ENCODE data around the gene CDK3.

CDK3 gene

GRCh38 chr17:75975757-75976174 is 24.9 kb upstream of the CDK3 start:
- Histone ChIP-seq H3K9me3 (ENCODE audit: control insufficient read depth in 2 of 2, low read length in 2 of 2) (no peaks in the 10 kb centered on the region), H3K9ac (ENCODE audit: low read depth in 1 of 2, low read length in 2 of 2) (peak overlapping the region in 1 of 2 donors; percentile 62), H3K27ac (ENCODE audit: low read depth in 2 of 2, low read length in 2 of 2) (peak overlapping the region; percentile 54 to 82), H3K27me3 (ENCODE audit: control insufficient read depth in 2 of 2, insufficient read depth in 2 of 2, low read length in 2 of 2) (no peaks in the 10 kb centered on the region), H3K4me1 (ENCODE audit: control insufficient read depth in 2 of 2, insufficient read depth in 2 of 2, low read length in 2 of 2) (peaks cover 28 to 29% of the 10 kb centered on the region in 2 donors), H3K4me3 (ENCODE audit: low read length in 2 of 2) (peak overlapping the region; percentile 35 to 37), H3K36me3 (ENCODE audit: control insufficient read depth in 2 of 2, insufficient read depth in 2 of 2, low read length in 2 of 2) (peaks cover 11% of the 10 kb centered on the region in 2 donors)

DNA sequence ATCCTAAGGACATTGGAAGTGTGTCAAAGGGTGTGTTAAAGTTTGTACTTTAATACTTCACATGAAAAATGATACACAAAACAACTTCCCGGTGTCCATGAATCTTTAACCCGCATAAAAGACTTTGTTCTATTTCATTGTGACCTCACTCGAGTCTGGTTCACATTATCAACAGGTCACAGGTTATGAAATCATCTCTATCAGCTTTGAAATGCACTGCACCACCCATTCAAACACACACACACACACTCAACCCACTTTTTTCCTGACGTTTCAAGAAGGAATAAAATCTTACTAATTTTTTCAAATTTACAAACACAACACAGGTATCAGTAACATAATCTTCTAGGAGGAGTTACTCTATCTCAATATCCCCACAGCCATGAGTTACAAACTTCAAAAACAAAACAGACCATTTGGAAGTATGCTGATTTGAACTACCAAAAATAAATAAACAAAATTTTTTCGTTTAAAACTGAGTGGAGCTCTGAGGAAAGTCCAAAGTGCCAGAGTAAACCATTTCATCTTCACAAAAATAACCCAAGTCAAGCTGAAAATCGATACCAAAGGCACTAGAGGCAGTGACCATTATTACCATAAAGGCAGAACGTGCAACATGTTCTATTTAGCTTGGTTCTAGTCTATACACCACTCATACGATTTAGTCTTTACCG is 24.3 kb upstream of the CDK3 start:
- no peaks in the 10 kb centered on the region for H3K9me3 ChIP-seq (ENCODE audit: control insufficient read depth in 2 of 2, low read length in 2 of 2)
- peaks cover 28 to 29% of the 10 kb centered on the region in 2 donors for H3K4me1 ChIP-seq (ENCODE audit: control insufficient read depth in 2 of 2, insufficient read depth in 2 of 2, low read length in 2 of 2)
- H3K36me3 ChIP-seq (ENCODE audit: control insufficient read depth in 2 of 2, insufficient read depth in 2 of 2, low read length in 2 of 2): peaks cover 10 to 11% of the 10 kb centered on the region in 2 donors
- H3K4me3 ChIP-seq (ENCODE audit: low read length in 2 of 2): peak overlapping the region; percentile 35 to 71
- H3K27ac ChIP-seq (ENCODE audit: low read depth in 2 of 2, low read length in 2 of 2): peak overlapping the region; percentile 74 to 82
- H3K9ac ChIP-seq (ENCODE audit: low read depth in 1 of 2, low read length in 2 of 2): peak overlapping the region; percentile 62 to 65
- H3K27me3 ChIP-seq (ENCODE audit: control insufficient read depth in 2 of 2, insufficient read depth in 2 of 2, low read length in 2 of 2): no peaks in the 10 kb centered on the region

GRCh38 chr17:75978938-75979704 is 21.5 kb upstream of the CDK3 start, which contains the start of the genes ACOX1 and TEN1:
Gene ACOX1 (minus strand): TSS chr17:75979166. CDS start chr17:75979073, 93 bp downstream.
Gene TEN1 (plus strand): TSS chr17:75979240. CDS start chr17:75986193, 6,953 bp downstream.
- no peaks in the 10 kb centered on the region for H3K27me3 ChIP-seq (ENCODE audit: control insufficient read depth in 2 of 2, insufficient read depth in 2 of 2, low read length in 2 of 2)
- peaks cover 0 to 2% of the 10 kb centered on the region in 2 donors for H3K36me3 ChIP-seq (ENCODE audit: control insufficient read depth in 2 of 2, insufficient read depth in 2 of 2, low read length in 2 of 2)
- H3K9me3 ChIP-seq (ENCODE audit: control insufficient read depth in 2 of 2, low read length in 2 of 2): no peaks in the 10 kb centered on the region
- peak within 1 kb of the TSS; percentile 96 to 97 for H3K4me3 ChIP-seq (ENCODE audit: low read length in 2 of 2)
- H3K9ac ChIP-seq (ENCODE audit: low read depth in 1 of 2, low read length in 2 of 2): peak within 1 kb of the TSS; percentile 97 to 99
- H3K4me1 ChIP-seq (ENCODE audit: control insufficient read depth in 2 of 2, insufficient read depth in 2 of 2, low read length in 2 of 2): peaks cover 31 to 36% of the 10 kb centered on the region in 2 donors
- H3K27ac ChIP-seq (ENCODE audit: low read depth in 2 of 2, low read length in 2 of 2): peak within 1 kb of the TSS; percentile 99

DNA sequence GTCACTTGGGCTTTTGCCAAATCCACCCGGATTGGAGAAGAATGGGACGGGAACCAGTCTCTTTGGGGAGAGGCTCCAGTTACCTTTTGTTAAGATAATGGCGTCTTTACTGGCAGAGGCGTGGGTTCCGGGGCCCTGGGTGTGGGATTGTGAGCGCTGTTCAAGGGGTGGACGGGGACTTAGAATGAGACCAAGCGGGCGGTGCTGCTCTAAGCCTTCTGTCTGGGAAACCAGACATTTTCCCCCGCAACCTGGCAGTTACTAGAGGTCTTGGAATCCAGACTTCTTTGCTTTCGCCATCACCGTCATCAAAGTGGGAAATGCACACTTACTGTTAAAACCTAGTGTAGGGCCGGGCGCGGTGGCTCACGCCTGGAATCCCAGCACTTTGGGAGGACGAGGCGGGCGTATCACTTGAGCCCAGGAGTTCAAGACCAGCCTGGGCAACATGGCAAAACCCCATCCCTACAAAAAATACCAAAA is 20.9 kb upstream of the CDK3 start:
- H3K4me3 ChIP-seq (ENCODE audit: low read length in 2 of 2): peak overlapping the region; percentile 96 to 97
- H3K27ac ChIP-seq (ENCODE audit: low read depth in 2 of 2, low read length in 2 of 2): peak overlapping the region; percentile 99
- peaks cover 33 to 35% of the 10 kb centered on the region in 2 donors for H3K4me1 ChIP-seq (ENCODE audit: control insufficient read depth in 2 of 2, insufficient read depth in 2 of 2, low read length in 2 of 2)
- no peaks in the 10 kb centered on the region for H3K9me3 ChIP-seq (ENCODE audit: control insufficient read depth in 2 of 2, low read length in 2 of 2)
- no peaks in the 10 kb centered on the region for H3K27me3 ChIP-seq (ENCODE audit: control insufficient read depth in 2 of 2, insufficient read depth in 2 of 2, low read length in 2 of 2)
- peaks cover 0 to 4% of the 10 kb centered on the region in 2 donors for H3K36me3 ChIP-seq (ENCODE audit: control insufficient read depth in 2 of 2, insufficient read depth in 2 of 2, low read length in 2 of 2)
- peak overlapping the region; percentile 97 to 98 for H3K9ac ChIP-seq (ENCODE audit: low read depth in 1 of 2, low read length in 2 of 2)

- Histone ChIP-seq H3K4me1 (ENCODE audit: control insufficient read depth in 2 of 2, insufficient read depth in 2 of 2, low read length in 2 of 2) (peaks cover 30 to 35% of the 10 kb centered on the region in 2 donors), H3K27ac (ENCODE audit: low read depth in 2 of 2, low read length in 2 of 2) (peak overlapping the region; percentile 99), H3K4me3 (ENCODE audit: low read length in 2 of 2) (peak overlapping the region; percentile 96 to 97), H3K36me3 (ENCODE audit: control insufficient read depth in 2 of 2, insufficient read depth in 2 of 2, low read length in 2 of 2) (peaks cover 0 to 2% of the 10 kb centered on the region in 2 donors), H3K9me3 (ENCODE audit: control insufficient read depth in 2 of 2, low read length in 2 of 2) (no peaks in the 10 kb centered on the region), H3K9ac (ENCODE audit: low read depth in 1 of 2, low read length in 2 of 2) (peak overlapping the region; percentile 97 to 98), H3K27me3 (ENCODE audit: control insufficient read depth in 2 of 2, insufficient read depth in 2 of 2, low read length in 2 of 2) (no peaks in the 10 kb centered on the region)
Measured at GRCh38 chr17:75980188-75981018, 20.3 kb upstream of the CDK3 start.

- H3K9ac ChIP-seq (ENCODE audit: low read depth in 1 of 2, low read length in 2 of 2): no peak overlapping the region
- H3K27me3 ChIP-seq (ENCODE audit: control insufficient read depth in 2 of 2, insufficient read depth in 2 of 2, low read length in 2 of 2): no peaks in the 10 kb centered on the region
- no peak overlapping the region for H3K4me3 ChIP-seq (ENCODE audit: low read length in 2 of 2)
- no peaks in the 10 kb centered on the region for H3K9me3 ChIP-seq (ENCODE audit: control insufficient read depth in 2 of 2, low read length in 2 of 2)
- H3K36me3 ChIP-seq (ENCODE audit: control insufficient read depth in 2 of 2, insufficient read depth in 2 of 2, low read length in 2 of 2): peaks cover 0 to 2% of the 10 kb centered on the region in 2 donors
- no peak overlapping the region for H3K27ac ChIP-seq (ENCODE audit: low read depth in 2 of 2, low read length in 2 of 2)
- H3K4me1 ChIP-seq (ENCODE audit: control insufficient read depth in 2 of 2, insufficient read depth in 2 of 2, low read length in 2 of 2): peaks cover 23 to 30% of the 10 kb centered on the region in 2 donors
Measured at GRCh38 chr17:75981019-75981615, 19.5 kb upstream of the CDK3 start.

GRCh38 chr17:75983501-75984181 is 17.0 kb upstream of the CDK3 start:
- Histone ChIP-seq H3K36me3 (ENCODE audit: control insufficient read depth in 2 of 2, insufficient read depth in 2 of 2, low read length in 2 of 2) (peaks cover 0 to 4% of the 10 kb centered on the region in 2 donors), H3K4me1 (ENCODE audit: control insufficient read depth in 2 of 2, insufficient read depth in 2 of 2, low read length in 2 of 2) (peaks cover 11 to 18% of the 10 kb centered on the region in 2 donors), H3K4me3 (ENCODE audit: low read length in 2 of 2) (no peak overlapping the region), H3K27ac (ENCODE audit: low read depth in 2 of 2, low read length in 2 of 2) (no peak overlapping the region), H3K9me3 (ENCODE audit: control insufficient read depth in 2 of 2, low read length in 2 of 2) (no peaks in the 10 kb centered on the region), H3K9ac (ENCODE audit: low read depth in 1 of 2, low read length in 2 of 2) (no peak overlapping the region), H3K27me3 (ENCODE audit: control insufficient read depth in 2 of 2, insufficient read depth in 2 of 2, low read length in 2 of 2) (no peaks in the 10 kb centered on the region)

DNA sequence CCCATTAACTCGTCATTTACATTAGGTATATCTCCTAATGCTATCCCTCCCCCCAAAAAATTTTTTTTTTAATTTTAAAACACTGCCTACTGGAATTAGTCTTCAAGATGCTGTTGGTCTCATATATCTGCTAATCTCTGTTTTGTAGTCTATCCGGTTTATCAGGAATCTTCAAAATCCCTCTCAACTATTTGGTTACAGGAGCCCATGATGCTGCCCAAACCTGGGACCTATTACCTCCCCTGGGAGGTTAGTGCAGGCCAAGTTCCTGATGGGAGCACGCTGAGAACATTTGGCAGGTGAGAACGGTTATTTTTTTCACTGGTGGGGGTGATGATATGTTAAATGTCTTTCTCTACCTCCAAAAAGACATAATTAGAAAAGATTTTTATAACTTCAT is 14.7 kb upstream of the CDK3 start:
- no peak overlapping the region for H3K9ac ChIP-seq (ENCODE audit: low read depth in 1 of 2, low read length in 2 of 2)
- H3K27me3 ChIP-seq (ENCODE audit: control insufficient read depth in 2 of 2, insufficient read depth in 2 of 2, low read length in 2 of 2): no peaks in the 10 kb centered on the region
- H3K27ac ChIP-seq (ENCODE audit: low read depth in 2 of 2, low read length in 2 of 2): no peak overlapping the region
- no peaks in the 10 kb centered on the region for H3K9me3 ChIP-seq (ENCODE audit: control insufficient read depth in 2 of 2, low read length in 2 of 2)
- peaks cover 6 to 8% of the 10 kb centered on the region in 2 donors for H3K4me1 ChIP-seq (ENCODE audit: control insufficient read depth in 2 of 2, insufficient read depth in 2 of 2, low read length in 2 of 2)
- peaks cover 0 to 4% of the 10 kb centered on the region in 2 donors for H3K36me3 ChIP-seq (ENCODE audit: control insufficient read depth in 2 of 2, insufficient read depth in 2 of 2, low read length in 2 of 2)
- no peak overlapping the region for H3K4me3 ChIP-seq (ENCODE audit: low read length in 2 of 2)

- Histone ChIP-seq H3K4me3 (ENCODE audit: low read length in 2 of 2) (no peak overlapping the region), H3K36me3 (ENCODE audit: control insufficient read depth in 2 of 2, insufficient read depth in 2 of 2, low read length in 2 of 2) (peaks cover 4 to 6% of the 10 kb centered on the region in 2 donors), H3K27me3 (ENCODE audit: control insufficient read depth in 2 of 2, insufficient read depth in 2 of 2, low read length in 2 of 2) (no peaks in the 10 kb centered on the region), H3K4me1 (ENCODE audit: control insufficient read depth in 2 of 2, insufficient read depth in 2 of 2, low read length in 2 of 2) (peaks cover 6 to 8% of the 10 kb centered on the region in 2 donors), H3K9me3 (ENCODE audit: control insufficient read depth in 2 of 2, low read length in 2 of 2) (no peaks in the 10 kb centered on the region), H3K27ac (ENCODE audit: low read depth in 2 of 2, low read length in 2 of 2) (no peak overlapping the region), H3K9ac (ENCODE audit: low read depth in 1 of 2, low read length in 2 of 2) (no peak overlapping the region)
Measured at GRCh38 chr17:75987041-75987440, 13.6 kb upstream of the CDK3 start.
